Kidney tubule cell (primary cell): Measurements from ENCODE around the gene SAMD3.
"Not testable (repeated sequence)": the region's sequence is repeated elsewhere in the genome, so short reads cannot be mapped to it uniquely, and the experiment has no call there.

Experiments
- DNase-seq: peaks from one replicate; pipeline ENCODE4 v3.0.0-alpha.2; 2018; ENCODE audit warnings: low spot score

Gene SAMD3

GRCh38 chr6:130129762-130130246, 92.9 kb downstream of the SAMD3 start:
- no peak for DNase-seq

- no peak for DNase-seq
Observed at GRCh38 chr6:130128326-130128725, 94.4 kb downstream of the SAMD3 start.

- DNase-seq: no peak
Observed at GRCh38 chr6:130127195-130127594, 95.6 kb downstream of the SAMD3 start.

DNA sequence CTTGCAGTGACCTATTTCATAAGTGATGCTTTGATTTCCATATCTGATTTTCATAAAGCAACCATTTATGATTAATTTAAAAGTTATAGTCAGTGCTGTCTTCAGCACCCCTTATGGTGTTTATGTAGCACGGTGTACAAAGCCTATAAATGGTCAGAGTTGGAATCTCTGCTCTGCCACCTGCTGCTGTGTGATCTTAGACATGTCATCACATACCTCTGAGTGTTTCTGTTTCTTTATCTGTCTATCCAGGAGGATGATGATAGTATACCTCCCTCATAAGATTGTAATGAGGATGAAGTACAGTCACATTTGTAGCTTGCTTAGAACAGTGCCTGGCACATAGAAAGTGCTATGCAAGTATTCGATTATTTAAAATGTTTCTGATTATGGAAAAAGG, 100.5 kb downstream of the SAMD3 start:
- DNase-seq: no peak

DNA sequence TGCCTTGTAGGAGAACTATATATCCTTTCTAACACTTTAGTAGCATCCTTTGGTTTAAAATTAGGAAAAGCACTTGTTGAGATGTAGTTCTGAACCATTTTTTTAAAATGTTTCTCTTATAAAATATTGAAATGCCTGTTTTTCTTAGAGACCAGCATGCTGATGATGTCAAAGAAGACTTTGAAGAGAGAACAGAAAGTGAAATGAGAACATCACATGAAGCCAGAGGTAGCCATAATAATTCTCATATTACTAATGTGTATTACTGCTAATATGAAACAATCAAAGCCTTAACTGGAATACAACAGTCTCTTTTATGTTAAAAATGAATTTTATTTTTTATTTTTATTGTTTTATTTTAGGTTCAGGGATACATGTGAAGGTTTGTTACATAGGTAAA, 102.0 kb downstream of the SAMD3 start:
- no peak for DNase-seq

- no peak for DNase-seq
Observed at GRCh38 chr6:130119211-130119610, 103.5 kb downstream of the SAMD3 start.

DNA sequence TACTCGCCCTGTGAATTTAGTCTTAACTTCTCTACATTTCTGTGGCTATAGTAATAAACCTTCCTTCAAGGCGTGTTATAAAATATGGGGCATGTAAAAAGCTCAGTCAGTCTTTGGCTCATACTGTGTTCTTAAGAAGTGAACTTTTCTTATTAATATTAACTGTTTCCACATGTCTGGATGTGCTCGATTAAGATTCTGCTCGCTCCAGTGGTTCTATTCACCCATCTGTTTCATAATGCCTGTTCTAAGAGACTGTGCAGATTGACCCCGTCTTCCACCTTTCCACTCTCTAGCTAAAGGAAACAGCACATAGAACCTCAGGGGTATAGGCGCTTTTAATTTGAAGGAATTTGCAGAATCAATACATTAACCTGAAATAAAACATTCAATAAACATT, 104.5 kb downstream of the SAMD3 start:
- peak; percentile 63 for DNase-seq

GRCh38 chr6:130117187-130117701, 105.5 kb downstream of the SAMD3 start:
- DNase-seq: not testable (repeated sequence)

GRCh38 chr6:130116273-130116672, 106.5 kb downstream of the SAMD3 start:
- DNase-seq: peak; percentile 46

- no peak for DNase-seq
Observed at GRCh38 chr6:130115036-130115435, 107.7 kb downstream of the SAMD3 start.

DNA sequence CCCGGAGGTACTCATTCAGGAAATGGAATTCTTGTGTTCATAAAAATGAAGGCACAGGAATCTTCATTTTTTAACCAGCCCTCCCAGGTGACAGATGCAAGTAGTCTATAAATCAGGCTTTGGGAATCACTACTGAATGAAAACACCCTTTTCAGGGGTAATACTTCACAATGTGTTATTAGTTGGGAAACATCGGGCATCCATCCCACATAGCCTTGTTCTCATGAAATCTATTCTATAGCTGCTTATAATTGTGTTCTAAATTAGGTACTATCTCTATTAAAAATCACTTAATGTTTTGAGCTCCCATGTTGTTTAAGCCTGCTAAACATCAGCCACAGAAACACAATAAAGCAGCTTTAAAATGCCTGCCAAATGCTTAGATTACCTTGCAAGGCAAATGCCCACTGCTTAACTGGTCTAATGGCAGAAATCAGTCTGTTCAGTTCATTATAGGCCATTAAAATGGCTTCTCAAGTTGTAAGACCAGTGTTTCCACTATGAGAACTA, 109.5 kb downstream of the SAMD3 start:
- no peak for DNase-seq

DNA sequence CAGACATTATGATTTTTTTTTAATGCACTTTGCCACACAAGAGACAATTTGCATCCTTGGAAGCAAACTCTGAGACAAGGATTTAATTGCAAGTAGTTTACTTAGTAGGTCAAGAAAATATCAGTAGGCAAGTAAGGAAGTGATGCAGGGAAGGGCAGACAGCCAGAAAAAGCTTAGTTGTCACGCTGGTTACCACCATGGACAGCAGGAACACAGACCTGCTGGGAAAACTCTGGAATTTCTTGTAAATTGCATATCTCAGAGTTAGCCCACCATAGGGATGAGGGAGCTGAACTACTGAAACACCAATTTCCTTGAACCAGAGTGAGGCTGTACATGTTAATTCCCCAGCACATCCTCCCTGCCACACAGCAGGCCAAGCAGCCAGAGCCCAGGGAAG, 111.7 kb downstream of the SAMD3 start:
- no peak for DNase-seq

DNA sequence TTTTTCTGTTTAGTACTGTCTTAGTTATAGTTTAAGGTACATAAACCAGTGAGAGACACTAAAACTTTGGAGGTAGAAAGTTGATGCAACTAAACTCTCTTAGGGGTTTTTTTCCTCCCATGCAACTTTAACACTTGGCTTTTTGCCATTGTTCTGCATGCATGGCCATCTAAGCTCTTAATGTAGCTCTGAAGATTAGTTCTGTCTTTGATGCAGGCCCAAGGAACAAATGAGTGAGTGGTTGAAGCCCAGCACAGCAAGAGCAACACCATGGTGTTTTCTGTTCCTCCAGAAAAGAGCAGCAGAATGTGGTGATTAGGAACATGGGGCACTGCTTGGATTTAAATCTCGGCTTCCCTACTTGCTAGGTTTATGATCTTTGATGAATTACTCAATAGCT, 115.0 kb downstream of the SAMD3 start:
- DNase-seq: no peak

GRCh38 chr6:130105996-130106704, 116.6 kb downstream of the SAMD3 start:
- no peak for DNase-seq

DNA sequence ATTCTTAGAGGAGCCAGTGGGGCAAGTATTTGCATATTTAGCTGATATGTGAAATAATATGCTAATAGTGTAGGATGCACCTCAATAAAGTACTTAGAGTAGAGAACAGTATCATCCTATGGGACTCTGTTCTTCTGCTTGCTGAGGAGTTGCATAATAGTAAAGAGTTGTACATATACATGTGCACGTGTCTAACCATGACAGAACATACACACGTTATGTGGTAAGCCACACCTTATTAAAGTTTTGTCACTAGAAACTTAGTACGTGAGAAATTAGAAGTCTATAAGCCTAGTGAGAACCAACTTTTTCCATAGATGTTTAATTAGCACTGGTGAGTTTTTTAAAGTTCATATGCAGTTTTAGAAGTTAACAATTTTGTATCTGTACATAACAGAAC, 123.6 kb downstream of the SAMD3 start:
- no peak for DNase-seq

DNA sequence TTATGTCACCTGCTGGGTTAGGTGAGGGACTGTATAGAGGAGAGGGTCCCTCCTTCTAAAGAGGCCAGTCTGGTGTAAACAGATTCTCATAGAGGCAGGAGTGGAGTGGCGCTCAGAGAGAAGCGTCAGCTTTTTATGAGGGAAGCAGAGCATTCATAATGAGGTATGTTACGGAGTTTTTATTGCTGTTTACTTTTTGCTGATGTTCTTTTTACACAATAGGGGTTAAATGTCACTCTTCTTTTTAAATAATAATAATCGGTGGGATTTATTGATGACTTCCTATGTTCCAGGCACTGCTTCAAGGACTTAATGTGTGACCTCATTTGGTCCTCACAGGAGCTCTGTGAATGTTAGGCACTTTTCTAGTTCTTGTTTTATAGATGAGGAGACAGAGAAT, 124.4 kb downstream of the SAMD3 start:
- DNase-seq: no peak
